Neural crest cell (in vitro differentiated cells): Measurements from ENCODE around the gene PC. TPM values are rescaled to one million over a fixed set of nuclear protein-coding genes. Genes with fewer than 3 reads are reported as not detected.

ENCODE experiments used
- DNase-seq: peaks from one replicate; pipeline ENCODE4 v3.0.0; 2021; ENCODE audit warnings: low read depth, mixed read lengths, low spot score
- H3K27ac Mint-ChIP-seq: one replicate; pipeline ENCODE4 v1.8.0; 2021; ENCODE audit warnings: mild to moderate bottlenecking, mixed read lengths; ENCODE audit not compliant: unreplicated experiment
- H3K27me3 Mint-ChIP-seq: 2 replicates; pipeline ENCODE4 v1.8.0; 2021; ENCODE audit warnings: low read depth, mild to moderate bottlenecking, mixed read lengths
- H3K36me3 Mint-ChIP-seq: 2 replicates; pipeline ENCODE4 v1.8.0; 2021; ENCODE audit warnings: low read depth, mild to moderate bottlenecking, mixed read lengths
- H3K4me1 Mint-ChIP-seq: 2 replicates; pipeline ENCODE4 v1.8.0; 2021; ENCODE audit warnings: mixed read lengths
- H3K4me3 Mint-ChIP-seq: one replicate; pipeline ENCODE4 v1.8.0; 2021; ENCODE audit warnings: mild to moderate bottlenecking, mixed read lengths
- H3K9me3 Mint-ChIP-seq: 2 replicates; pipeline ENCODE4 v1.8.0; 2021; ENCODE audit warnings: mixed read lengths
- total RNA-seq: library from RNA; stranded (reverse); gene quantifications from 2 replicates; pipeline ENCODE4 v1.2.1, GENCODE V29; 2021
- TF ChIP-seq, protein P1 (sequence below): fragments of 200-600 bp; sonication (generic); conservative IDR thresholded peaks from 2 replicates; pipeline ENCODE4 v1.5.0; 2021; ENCODE audit warnings: antibody characterized with exemption, mild to moderate bottlenecking

The PC gene
- total RNA-seq, 1 donor from 2014 or later, result 53.6 TPM

DNA sequence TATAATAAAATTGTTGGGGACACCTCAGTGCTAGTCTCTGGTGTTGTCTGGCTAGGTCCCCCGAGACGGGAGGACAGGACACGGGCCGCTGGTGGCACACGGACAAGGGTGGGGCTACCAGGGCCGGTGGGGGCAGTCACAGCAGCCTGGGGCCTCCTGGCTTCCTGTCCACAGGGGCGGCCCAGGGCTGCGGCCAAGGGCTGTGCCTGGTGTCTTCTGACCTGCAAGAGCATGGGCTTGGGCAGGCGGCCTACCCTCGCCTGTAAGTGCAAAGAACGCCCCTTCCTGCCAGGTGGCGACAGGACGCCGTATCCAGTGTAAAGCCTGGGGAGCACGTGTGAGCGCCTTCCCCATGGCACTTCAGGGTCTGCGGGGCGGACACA lies 97.7 kb downstream of the PC start:
- Mint-ChIP-seq H3K27ac (no peak overlapping the region), H3K4me3 (no peak overlapping the region)
- DNase-seq, result no peak

DNA sequence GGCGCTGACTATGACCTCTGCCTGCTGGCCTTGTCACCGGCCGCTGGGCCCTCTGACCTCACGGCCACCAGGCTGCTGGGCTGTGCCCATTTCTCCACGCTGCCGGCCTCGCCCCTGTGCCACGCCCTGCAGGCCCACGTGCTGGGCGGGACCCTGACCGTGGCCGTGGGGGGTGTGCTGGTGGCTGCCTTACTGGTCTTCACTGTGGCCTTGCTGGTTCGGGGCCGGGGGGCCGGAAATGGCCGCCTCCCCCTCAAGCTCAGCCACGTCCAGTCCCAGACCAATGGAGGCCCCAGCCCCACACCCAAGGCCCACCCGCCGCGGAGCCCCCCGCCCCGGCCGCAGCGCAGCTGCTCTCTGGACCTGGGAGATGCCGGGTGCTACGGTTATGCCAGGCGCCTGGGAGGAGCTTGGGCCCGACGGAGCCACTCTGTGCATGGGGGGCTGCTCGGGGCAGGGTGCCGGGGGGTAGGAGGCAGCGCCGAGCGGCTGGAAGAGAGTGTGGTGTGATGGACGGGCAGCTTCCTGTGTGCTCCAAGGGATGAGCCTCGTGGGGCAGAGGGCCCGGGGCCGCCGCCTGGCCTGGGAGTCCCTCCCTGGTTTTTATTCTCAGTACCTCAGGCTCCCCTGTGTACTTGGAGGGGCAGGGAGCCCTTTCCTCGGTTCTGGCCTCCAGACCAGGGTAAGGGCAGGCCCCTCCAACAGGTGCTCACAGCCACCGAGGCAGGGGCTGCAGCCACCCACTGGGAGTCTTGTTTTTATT lies 98.3 kb downstream of the PC start:
- Mint-ChIP-seq H3K27me3 (no peaks in the 10 kb centered on the region), H3K4me1 (peaks cover 8% of the 10 kb centered on the region), H3K4me3 (no peak overlapping the region), H3K9me3 (no peaks in the 10 kb centered on the region), H3K27ac (no peak overlapping the region), H3K36me3 (no peaks in the 10 kb centered on the region)
- TF ChIP-seq, protein P1, sequence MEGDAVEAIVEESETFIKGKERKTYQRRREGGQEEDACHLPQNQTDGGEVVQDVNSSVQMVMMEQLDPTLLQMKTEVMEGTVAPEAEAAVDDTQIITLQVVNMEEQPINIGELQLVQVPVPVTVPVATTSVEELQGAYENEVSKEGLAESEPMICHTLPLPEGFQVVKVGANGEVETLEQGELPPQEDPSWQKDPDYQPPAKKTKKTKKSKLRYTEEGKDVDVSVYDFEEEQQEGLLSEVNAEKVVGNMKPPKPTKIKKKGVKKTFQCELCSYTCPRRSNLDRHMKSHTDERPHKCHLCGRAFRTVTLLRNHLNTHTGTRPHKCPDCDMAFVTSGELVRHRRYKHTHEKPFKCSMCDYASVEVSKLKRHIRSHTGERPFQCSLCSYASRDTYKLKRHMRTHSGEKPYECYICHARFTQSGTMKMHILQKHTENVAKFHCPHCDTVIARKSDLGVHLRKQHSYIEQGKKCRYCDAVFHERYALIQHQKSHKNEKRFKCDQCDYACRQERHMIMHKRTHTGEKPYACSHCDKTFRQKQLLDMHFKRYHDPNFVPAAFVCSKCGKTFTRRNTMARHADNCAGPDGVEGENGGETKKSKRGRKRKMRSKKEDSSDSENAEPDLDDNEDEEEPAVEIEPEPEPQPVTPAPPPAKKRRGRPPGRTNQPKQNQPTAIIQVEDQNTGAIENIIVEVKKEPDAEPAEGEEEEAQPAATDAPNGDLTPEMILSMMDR, result no peak
- DNase-seq, result no peak

More for the DNA sequence above, 97.7 kb downstream of the PC start:
- Mint-ChIP-seq H3K27me3 (no peaks in the 10 kb centered on the region), H3K9me3 (no peaks in the 10 kb centered on the region), H3K4me1 (peaks cover 5% of the 10 kb centered on the region), H3K36me3 (no peaks in the 10 kb centered on the region)
- TF ChIP-seq, protein P1, result no peak

DNA sequence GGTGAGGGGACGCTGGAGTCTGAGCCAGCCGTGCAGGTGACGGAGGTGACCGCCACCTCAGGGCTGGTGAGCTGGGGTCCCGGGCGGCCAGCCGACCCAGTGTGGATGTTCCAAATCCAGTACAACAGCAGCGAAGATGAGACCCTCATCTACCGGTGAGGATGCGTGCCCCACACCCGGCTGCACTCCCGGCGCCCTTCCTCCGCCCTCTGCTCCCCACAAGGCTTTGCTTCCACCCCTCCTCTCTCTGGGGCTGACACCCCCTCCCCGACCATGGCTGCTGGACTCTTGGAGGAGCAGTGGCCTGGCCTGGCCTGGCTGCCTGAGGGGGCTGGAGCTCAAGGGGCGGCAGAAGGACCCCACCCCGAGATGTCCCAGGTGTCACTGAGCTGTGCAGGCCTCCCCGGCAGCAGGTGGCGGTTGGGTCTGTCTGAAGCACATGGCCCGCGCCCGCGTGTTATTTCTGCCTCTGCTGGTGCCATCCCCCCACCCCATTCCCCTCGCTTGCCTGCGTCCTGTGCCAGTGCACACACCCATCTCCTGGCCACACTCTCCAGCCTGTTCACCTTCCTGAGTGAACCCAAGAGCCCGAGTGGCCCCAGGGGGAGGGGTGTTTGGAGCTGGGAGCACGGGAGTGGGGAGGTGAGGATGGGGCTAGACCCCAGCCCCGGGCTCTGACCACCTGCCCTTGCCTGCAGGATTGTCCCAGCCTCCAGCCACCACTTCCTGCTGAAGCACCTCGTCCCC lies 99.1 kb downstream of the PC start:
- Mint-ChIP-seq H3K27ac (no peak overlapping the region), H3K9me3 (no peaks in the 10 kb centered on the region), H3K4me3 (peak overlapping the region; percentile 44), H3K36me3 (no peaks in the 10 kb centered on the region), H3K4me1 (peaks cover 8% of the 10 kb centered on the region), H3K27me3 (no peaks in the 10 kb centered on the region)
- no peak for DNase-seq
- TF ChIP-seq, protein P1, result no peak

DNA sequence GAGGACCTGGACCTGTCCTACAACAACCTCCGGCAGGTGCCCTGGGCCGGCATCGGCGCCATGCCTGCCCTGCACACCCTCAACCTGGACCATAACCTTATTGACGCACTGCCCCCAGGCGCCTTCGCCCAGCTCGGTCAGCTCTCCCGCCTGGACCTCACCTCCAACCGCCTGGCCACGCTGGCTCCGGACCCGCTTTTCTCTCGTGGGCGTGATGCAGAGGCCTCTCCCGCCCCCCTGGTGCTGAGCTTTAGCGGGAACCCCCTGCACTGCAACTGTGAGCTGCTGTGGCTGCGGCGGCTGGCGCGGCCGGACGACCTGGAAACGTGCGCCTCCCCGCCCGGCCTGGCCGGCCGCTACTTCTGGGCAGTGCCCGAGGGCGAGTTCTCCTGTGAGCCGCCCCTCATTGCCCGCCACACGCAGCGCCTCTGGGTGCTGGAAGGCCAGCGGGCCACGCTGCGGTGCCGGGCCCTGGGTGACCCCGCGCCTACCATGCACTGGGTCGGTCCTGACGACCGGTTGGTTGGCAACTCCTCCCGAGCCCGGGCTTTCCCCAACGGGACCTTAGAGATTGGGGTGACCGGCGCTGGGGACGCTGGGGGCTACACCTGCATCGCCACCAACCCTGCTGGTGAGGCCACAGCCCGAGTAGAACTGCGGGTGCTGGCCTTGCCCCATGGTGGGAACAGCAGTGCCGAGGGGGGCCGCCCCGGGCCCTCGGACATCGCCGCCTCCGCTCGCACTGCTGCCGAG lies 99.8 kb downstream of the PC start:
- TF ChIP-seq, protein P1, result no peak
- Mint-ChIP-seq H3K9me3 (no peaks in the 10 kb centered on the region), H3K27me3 (no peaks in the 10 kb centered on the region), H3K4me3 (peak overlapping the region; percentile 66), H3K36me3 (no peaks in the 10 kb centered on the region), H3K27ac (no peak overlapping the region), H3K4me1 (peaks cover 8% of the 10 kb centered on the region)
- no peak for DNase-seq

DNA sequence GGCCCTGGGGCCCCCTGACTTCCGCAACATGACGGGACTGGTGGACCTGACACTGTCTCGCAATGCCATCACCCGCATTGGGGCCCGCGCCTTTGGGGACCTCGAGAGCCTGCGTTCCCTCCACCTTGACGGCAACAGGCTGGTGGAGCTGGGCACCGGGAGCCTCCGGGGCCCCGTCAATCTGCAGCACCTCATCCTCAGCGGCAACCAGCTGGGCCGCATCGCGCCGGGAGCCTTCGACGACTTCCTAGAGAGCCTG lies 100.3 kb downstream of the PC start:
- no peak for DNase-seq
- Mint-ChIP-seq H3K27ac (no peak overlapping the region), H3K4me1 (peaks cover 8% of the 10 kb centered on the region), H3K36me3 (no peaks in the 10 kb centered on the region), H3K27me3 (no peaks in the 10 kb centered on the region), H3K9me3 (no peaks in the 10 kb centered on the region), H3K4me3 (peak overlapping the region; percentile 66)
- TF ChIP-seq, protein P1, result no peak
